ENCODE data around the gene EYS.

EYS gene

GRCh38 chr6:64238071-64238470 is 1469.0 kb downstream of the EYS start:
- DNase-seq (ENCODE audit: low spot score), result no peak

GRCh38 chr6:64233746-64234145 is 1473.3 kb downstream of the EYS start:
- no peak for DNase-seq (ENCODE audit: low spot score)

GRCh38 chr6:64231928-64232327 is 1475.1 kb downstream of the EYS start:
- no peak for DNase-seq (ENCODE audit: low spot score)

- no peak for DNase-seq (ENCODE audit: low spot score)
Measured at GRCh38 chr6:64230530-64230929, 1476.5 kb downstream of the EYS start.

- no peak for DNase-seq (ENCODE audit: low spot score)
Measured at GRCh38 chr6:64227863-64228262, 1479.2 kb downstream of the EYS start.

GRCh38 chr6:64225503-64225902 is 1481.5 kb downstream of the EYS start:
- no peak for DNase-seq (ENCODE audit: low spot score)

- no peak for DNase-seq (ENCODE audit: low spot score)
Measured at GRCh38 chr6:64224819-64225218, 1482.2 kb downstream of the EYS start.

- DNase-seq (ENCODE audit: low spot score), result no peak
Measured at GRCh38 chr6:64221776-64222175, 1485.2 kb downstream of the EYS start.

GRCh38 chr6:64220801-64221200 is 1486.2 kb downstream of the EYS start:
- DNase-seq (ENCODE audit: low spot score), result no peak

GRCh38 chr6:64217721-64218620 is 1489.1 kb downstream of the EYS start:
- DNase-seq (ENCODE audit: low spot score), result no peak

- no peak for DNase-seq (ENCODE audit: low spot score)
Measured at GRCh38 chr6:64214373-64214772, 1492.7 kb downstream of the EYS start.

GRCh38 chr6:64213697-64214096 is 1493.3 kb downstream of the EYS start:
- DNase-seq (ENCODE audit: low spot score), result no peak

GRCh38 chr6:64197246-64197645 is 1509.8 kb downstream of the EYS start:
- no peak for DNase-seq (ENCODE audit: low spot score)

- no peak for DNase-seq (ENCODE audit: low spot score)
Measured at GRCh38 chr6:64186592-64186991, 1520.4 kb downstream of the EYS start.

- no peak for DNase-seq (ENCODE audit: low spot score)
Measured at GRCh38 chr6:64185621-64186020, 1521.4 kb downstream of the EYS start.

GRCh38 chr6:64175296-64175695 is 1531.7 kb downstream of the EYS start:
- no peak for DNase-seq (ENCODE audit: low spot score)

GRCh38 chr6:64170316-64170715 is 1536.7 kb downstream of the EYS start:
- no peak for DNase-seq (ENCODE audit: low spot score)

GRCh38 chr6:64160486-64160885 is 1546.5 kb downstream of the EYS start:
- no peak for DNase-seq (ENCODE audit: low spot score)

GRCh38 chr6:64155063-64155462 is 1552.0 kb downstream of the EYS start:
- no peak for DNase-seq (ENCODE audit: low spot score)

GRCh38 chr6:64146876-64147275 is 1560.2 kb downstream of the EYS start:
- DNase-seq (ENCODE audit: low spot score), result no peak

GRCh38 chr6:64146094-64146493 is 1560.9 kb downstream of the EYS start:
- no peak for DNase-seq (ENCODE audit: low spot score)

GRCh38 chr6:64145658-64146057 is 1561.4 kb downstream of the EYS start:
- DNase-seq (ENCODE audit: low spot score), result no peak

- no peak for DNase-seq (ENCODE audit: low spot score)
Measured at GRCh38 chr6:64143101-64143500, 1563.9 kb downstream of the EYS start.

- DNase-seq (ENCODE audit: low spot score), result no peak
Measured at GRCh38 chr6:64141680-64142079, 1565.3 kb downstream of the EYS start.

All from putamen (tissue), 1 donor.